ENCODE measurements around the gene DGCR2. TPM values are rescaled to one million over a fixed set of nuclear protein-coding genes. Genes with fewer than 3 reads are reported as not detected.

Gene DGCR2
- total and polyA plus RNA-seq, 2 of the 8 experiments (the other 6 are each of a cell fraction or from before 2014, with no cell fraction given): 42.3 to 62.2 TPM

DNA sequence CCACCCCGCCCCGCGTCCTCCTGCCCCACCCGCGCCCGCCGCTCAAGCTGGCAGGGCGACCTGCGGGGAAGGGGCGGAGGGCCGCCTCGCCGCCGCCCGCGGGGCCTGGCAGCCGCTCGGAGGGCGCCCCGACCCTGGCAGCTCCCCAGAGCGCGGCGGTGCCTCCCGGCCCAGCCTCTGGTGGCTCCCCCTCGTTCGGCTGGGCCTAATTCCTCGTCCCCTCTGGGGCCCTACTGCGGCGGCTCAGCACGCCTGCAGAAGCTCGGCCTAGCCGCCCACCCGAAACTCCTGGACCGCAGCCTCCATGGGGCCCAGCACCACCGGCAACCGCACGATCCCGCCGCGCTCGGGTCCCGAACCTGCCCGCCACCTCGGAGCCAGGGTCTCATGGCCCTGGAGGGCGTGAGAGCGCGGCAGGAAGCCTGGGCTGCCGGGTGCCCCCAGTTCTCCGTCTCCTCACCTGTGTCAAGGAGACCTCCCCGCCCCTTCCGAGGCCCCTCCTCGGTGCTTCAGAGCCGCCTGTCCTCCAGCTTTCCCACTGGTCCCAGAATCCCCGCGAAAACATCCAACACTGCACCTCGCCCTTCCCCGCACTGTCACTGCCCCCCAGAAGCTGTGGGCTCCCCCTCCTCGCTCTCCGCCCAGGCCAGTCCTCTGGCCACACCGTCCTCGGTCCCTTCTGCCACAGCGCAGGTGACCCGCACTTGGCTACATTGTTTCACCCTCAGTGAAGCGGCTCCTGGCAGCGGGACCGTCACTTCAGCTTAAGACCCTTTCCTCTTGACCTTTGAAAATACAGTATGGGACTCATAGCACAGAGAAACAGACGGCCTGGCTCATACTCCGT, 28.5 kb upstream of the DGCR2 start:
- DNase-seq (ENCODE audit: low read depth in 1 of 2, low spot score in 2 of 2): peak in 1 of 2 experiments; percentile 58
- H3K4me2 ChIP-seq (ENCODE audit: insufficient read depth in 1 of 2, low read depth in 2 of 2, low read length in 2 of 2): peak overlapping the region; percentile 40 to 55
- H2BK5ac ChIP-seq (ENCODE audit: low read depth, low read length): no peak overlapping the region
- H2BK20ac ChIP-seq (ENCODE audit: low read length): no peak overlapping the region
- peaks cover 7% of the 10 kb centered on the region; the same call in 1 of the 2 replicates for H3K23me2 ChIP-seq (ENCODE audit: low read depth, low read length)
- H3K79me1 ChIP-seq (ENCODE audit: low read depth, low read length): no peaks in the 10 kb centered on the region
- no peak overlapping the region for H4K91ac ChIP-seq (replicated peaks; ENCODE audit: insufficient read length, low read length)
- no peak overlapping the region for H2BK120ac ChIP-seq (replicated peaks; ENCODE audit: low read depth, low read length)
- peak; percentile 50 for TF ChIP-seq RNF2 (IDR thresholded peaks at IDR 0.05; ENCODE audit: borderline replicate concordance, low read depth, low read length, missing control alignments, poor library complexity, severe bottlenecking)
- TF ChIP-seq JUN (IDR thresholded peaks at IDR 0.05; ENCODE audit: low read depth, low read length): no peak
- TF ChIP-seq SUZ12 (IDR thresholded peaks at IDR 0.05; ENCODE audit: low read length): peak; percentile 88
- peak; percentile 96 for TF ChIP-seq EZH2 (IDR thresholded peaks at IDR 0.05; ENCODE audit: low read depth, low read length, severe bottlenecking)
- TF ChIP-seq ASH2L (IDR thresholded peaks at IDR 0.05; ENCODE audit: low read length): no peak
- TF ChIP-seq EGR1 (IDR thresholded peaks at IDR 0.05; ENCODE audit: borderline replicate concordance, low read depth, low read length): no peak
- no peak for TF ChIP-seq POLR2AphosphoS5 (IDR thresholded peaks at IDR 0.05; ENCODE audit: low read depth, low read length)
- no peak overlapping the region for H2AFZ ChIP-seq (ENCODE audit: low read length)
- H2BK15ac ChIP-seq (ENCODE audit: low read length): no peak overlapping the region
- H4K5ac ChIP-seq (ENCODE audit: insufficient read length, low read depth, low read length): no peak overlapping the region
- no peak overlapping the region for H3K18ac ChIP-seq (ENCODE audit: extremely low read depth, low read length)
- no peak overlapping the region for H4K8ac ChIP-seq (ENCODE audit: extremely low read depth, insufficient read depth, low read length)
- H2BK12ac ChIP-seq (ENCODE audit: low read depth, low read length): peak overlapping the region; percentile 75; the same call in 1 of the 2 replicates
- no peak overlapping the region for H3K23ac ChIP-seq (ENCODE audit: insufficient read length)
- ChIA-PET POLR2A (ENCODE audit: partially characterized antibody) (interaction anchor here (2.0 kb wide), 1 partner anchor 8 kb away, joined by 4 read pairs; no protein-coding TSS in a partner anchor), CTCF (ENCODE audit: partially characterized antibody) (interaction anchor here (0.7 to 1.3 kb wide), 2 partner anchors 18 to 1296 kb away, joined by 3 to 6 read pairs; no protein-coding TSS in a partner anchor)
- H3K4ac ChIP-seq (replicated peaks; ENCODE audit: insufficient read length, low read depth, low read length): no peak overlapping the region
- H3K4me1 ChIP-seq (replicated peaks in 1 of 4; ENCODE audit: control insufficient read depth in 3 of 4, insufficient read depth in 4 of 4, low read length in 3 of 4): peaks cover 0 to 7% (median 5%) of the 10 kb centered on the region in 4 experiments; a peak in 5 of 7 replicates
- WGBS, 2 experiments (ENCODE audit: extremely low coverage in 1 of 2, insufficient coverage in 1 of 2, insufficient read length in 1 of 2, insufficient replicate concordance in 2 of 2, low coverage in 1 of 2, low lambda C conversion rate in 2 of 2, missing lambda C conversion rate in 1 of 2): 24% methylated on average over 57 of the region's 68 CpGs; no CpG with 5 or more reads in 1 of the 2 experiments
- peak overlapping the region in 3 of 4 experiments; percentile 10 to 47 (median 18); a peak in 4 of 8 replicates for H3K4me3 ChIP-seq (ENCODE audit: extremely low read depth in 1 of 4, insufficient read depth in 2 of 4, low read depth in 3 of 4, low read length in 4 of 4)
- peaks cover 2 to 12% of the 10 kb centered on the region in 2 experiments for H4K20me1 ChIP-seq (replicated peaks in 1 of 2; ENCODE audit: control insufficient read depth in 1 of 2, insufficient read depth in 2 of 2, low read length in 2 of 2)
- H3K79me2 ChIP-seq (ENCODE audit: control insufficient read depth in 1 of 2, insufficient read depth in 2 of 2, low read length in 2 of 2): no peaks in the 10 kb centered on the region
- H3K14ac ChIP-seq (ENCODE audit: insufficient read length): no peak overlapping the region
- H3K27me3 ChIP-seq (replicated peaks in 1 of 4; ENCODE audit: control insufficient read depth in 3 of 4, extremely low read depth in 1 of 4, insufficient read depth in 3 of 4, low read length in 3 of 4): peaks cover 52 to 71% (median 63%) of the 10 kb centered on the region in 4 experiments
- peaks cover 0 to 12% (median 0%) of the 10 kb centered on the region in 4 experiments; a peak in 1 of 8 replicates for H3K36me3 ChIP-seq (ENCODE audit: control insufficient read depth in 2 of 4, insufficient read depth in 4 of 4, low read length in 3 of 4)
- H3K9me3 ChIP-seq (ENCODE audit: insufficient read depth in 2 of 2, low read depth in 1 of 2, low read length in 1 of 2): 0 out of 4 replicates have a peak, but pooled peaks cover 0 to 6% of the 10 kb centered on the region in 2 experiments
- no peak overlapping the region for H2AK5ac ChIP-seq (ENCODE audit: low read depth, low read length)
- no peak overlapping the region for H3K56ac ChIP-seq (replicated peaks; ENCODE audit: insufficient read length, low read depth, low read length)
- H3K9ac ChIP-seq (replicated peaks in 1 of 4; ENCODE audit: extremely low read depth in 1 of 4, low read depth in 3 of 4, low read length in 3 of 4): no peak overlapping the region; a peak in 1 of 7 replicates
- H3K27ac ChIP-seq (ENCODE audit: low read depth, low read length): no peak overlapping the region
- no peak for FAIRE-seq

Measured in H1 (cell line).